ENCODE measurements around the gene PTK6. TPM values are rescaled to one million over a fixed set of nuclear protein-coding genes. Genes with fewer than 3 reads are reported as not detected.

Gene PTK6
- total and polyA plus RNA-seq, 2 of the 13 experiments (the other 11 are each of a cell fraction or from before 2014, with no cell fraction given): 0.08 TPM; not detected in 1

GRCh38 chr20:63540417-63541186 lies 3.4 kb upstream of the PTK6 start (continued):
- TF ChIP-seq, protein P1, sequence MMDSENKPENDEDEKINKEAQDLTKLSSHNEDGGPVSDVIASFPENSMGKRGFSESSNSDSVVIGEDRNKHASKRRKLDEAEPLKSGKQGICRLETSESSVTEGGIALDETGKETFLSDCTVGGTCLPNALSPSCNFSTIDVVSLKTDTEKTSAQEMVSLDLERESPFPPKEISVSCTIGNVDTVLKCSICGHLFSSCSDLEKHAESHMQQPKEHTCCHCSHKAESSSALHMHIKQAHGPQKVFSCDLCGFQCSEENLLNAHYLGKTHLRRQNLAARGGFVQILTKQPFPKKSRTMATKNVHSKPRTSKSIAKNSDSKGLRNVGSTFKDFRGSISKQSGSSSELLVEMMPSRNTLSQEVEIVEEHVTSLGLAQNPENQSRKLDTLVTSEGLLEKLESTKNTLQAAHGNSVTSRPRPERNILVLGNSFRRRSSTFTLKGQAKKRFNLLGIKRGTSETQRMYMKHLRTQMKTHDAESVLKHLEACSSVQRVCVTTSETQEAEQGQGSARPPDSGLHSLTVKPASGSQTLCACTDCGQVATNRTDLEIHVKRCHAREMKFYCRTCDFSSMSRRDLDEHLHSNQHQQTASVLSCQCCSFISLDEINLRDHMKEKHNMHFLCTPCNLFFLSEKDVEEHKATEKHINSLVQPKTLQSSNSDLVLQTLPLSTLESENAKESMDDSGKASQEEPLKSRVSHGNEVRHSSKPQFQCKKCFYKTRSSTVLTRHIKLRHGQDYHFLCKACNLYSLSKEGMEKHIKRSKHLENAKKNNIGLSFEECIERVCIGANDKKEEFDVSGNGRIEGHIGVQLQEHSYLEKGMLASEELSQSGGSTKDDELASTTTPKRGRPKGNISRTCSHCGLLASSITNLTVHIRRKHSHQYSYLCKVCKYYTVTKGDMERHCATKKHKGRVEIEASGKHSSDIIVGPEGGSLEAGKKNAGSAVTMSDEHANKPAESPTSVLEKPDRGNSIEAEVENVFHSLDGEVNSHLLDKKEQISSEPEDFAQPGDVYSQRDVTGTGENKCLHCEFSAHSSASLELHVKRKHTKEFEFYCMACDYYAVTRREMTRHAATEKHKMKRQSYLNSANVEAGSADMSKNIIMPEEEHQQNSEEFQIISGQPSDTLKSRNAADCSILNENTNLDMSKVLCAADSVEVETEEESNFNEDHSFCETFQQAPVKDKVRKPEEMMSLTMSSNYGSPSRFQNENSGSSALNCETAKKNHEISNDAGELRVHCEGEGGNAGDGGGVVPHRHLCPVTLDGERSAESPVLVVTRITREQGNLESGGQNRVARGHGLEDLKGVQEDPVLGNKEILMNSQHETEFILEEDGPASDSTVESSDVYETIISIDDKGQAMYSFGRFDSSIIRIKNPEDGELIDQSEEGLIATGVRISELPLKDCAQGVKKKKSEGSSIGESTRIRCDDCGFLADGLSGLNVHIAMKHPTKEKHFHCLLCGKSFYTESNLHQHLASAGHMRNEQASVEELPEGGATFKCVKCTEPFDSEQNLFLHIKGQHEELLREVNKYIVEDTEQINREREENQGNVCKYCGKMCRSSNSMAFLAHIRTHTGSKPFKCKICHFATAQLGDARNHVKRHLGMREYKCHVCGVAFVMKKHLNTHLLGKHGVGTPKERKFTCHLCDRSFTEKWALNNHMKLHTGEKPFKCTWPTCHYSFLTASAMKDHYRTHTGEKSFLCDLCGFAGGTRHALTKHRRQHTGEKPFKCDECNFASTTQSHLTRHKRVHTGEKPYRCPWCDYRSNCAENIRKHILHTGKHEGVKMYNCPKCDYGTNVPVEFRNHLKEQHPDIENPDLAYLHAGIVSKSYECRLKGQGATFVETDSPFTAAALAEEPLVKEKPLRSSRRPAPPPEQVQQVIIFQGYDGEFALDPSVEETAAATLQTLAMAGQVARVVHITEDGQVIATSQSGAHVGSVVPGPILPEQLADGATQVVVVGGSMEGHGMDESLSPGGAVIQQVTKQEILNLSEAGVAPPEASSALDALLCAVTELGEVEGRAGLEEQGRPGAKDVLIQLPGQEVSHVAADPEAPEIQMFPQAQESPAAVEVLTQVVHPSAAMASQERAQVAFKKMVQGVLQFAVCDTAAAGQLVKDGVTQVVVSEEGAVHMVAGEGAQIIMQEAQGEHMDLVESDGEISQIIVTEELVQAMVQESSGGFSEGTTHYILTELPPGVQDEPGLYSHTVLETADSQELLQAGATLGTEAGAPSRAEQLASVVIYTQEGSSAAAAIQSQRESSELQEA (CRISPR knock-in tag; IDR thresholded peaks at IDR 0.05; ENCODE audit: not compliant biosample characterization): peak; percentile 14
- TF ChIP-seq TP53 (CRISPR knock-in tag; conservative IDR thresholded peaks at IDR 0.05) (no peak), SSRP1 (CRISPR knock-in tag; IDR thresholded peaks at IDR 0.05) (no peak), SYNCRIP (IDR thresholded peaks at IDR 0.05; ENCODE audit: insufficient read depth, low read depth, low read length) (no peak), RFXAP (CRISPR knock-in tag; IDR thresholded peaks at IDR 0.05; ENCODE audit: borderline replicate concordance) (no peak), KLF13 (CRISPR knock-in tag; IDR thresholded peaks at IDR 0.05) (peak; percentile 52; the same call in 1 of the 2 replicates), TIGD3 (CRISPR knock-in tag; IDR thresholded peaks at IDR 0.05; ENCODE audit: borderline replicate concordance) (no peak), ZNF550 (CRISPR knock-in tag; IDR thresholded peaks at IDR 0.05; ENCODE audit: borderline replicate concordance) (no peak), MXD1 (CRISPR knock-in tag; IDR thresholded peaks at IDR 0.05) (0 out of 2 replicates have a peak, but pooled peaks have one; percentile 71), ZNF839 (CRISPR knock-in tag; IDR thresholded peaks at IDR 0.05; ENCODE audit: borderline replicate concordance) (no peak), HNRNPL (IDR thresholded peaks at IDR 0.05; ENCODE audit: low read depth, low read length) (no peak), ZZZ3 (CRISPR knock-in tag; IDR thresholded peaks at IDR 0.05; ENCODE audit: borderline replicate concordance) (0 out of 2 replicates have a peak, but pooled peaks have one; percentile 37)
- TF ChIP-seq, protein P2, sequence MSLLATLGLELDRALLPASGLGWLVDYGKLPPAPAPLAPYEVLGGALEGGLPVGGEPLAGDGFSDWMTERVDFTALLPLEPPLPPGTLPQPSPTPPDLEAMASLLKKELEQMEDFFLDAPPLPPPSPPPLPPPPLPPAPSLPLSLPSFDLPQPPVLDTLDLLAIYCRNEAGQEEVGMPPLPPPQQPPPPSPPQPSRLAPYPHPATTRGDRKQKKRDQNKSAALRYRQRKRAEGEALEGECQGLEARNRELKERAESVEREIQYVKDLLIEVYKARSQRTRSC (CRISPR knock-in tag; IDR thresholded peaks at IDR 0.05; ENCODE audit: low read depth): no peak
- TF ChIP-seq, protein P3, sequence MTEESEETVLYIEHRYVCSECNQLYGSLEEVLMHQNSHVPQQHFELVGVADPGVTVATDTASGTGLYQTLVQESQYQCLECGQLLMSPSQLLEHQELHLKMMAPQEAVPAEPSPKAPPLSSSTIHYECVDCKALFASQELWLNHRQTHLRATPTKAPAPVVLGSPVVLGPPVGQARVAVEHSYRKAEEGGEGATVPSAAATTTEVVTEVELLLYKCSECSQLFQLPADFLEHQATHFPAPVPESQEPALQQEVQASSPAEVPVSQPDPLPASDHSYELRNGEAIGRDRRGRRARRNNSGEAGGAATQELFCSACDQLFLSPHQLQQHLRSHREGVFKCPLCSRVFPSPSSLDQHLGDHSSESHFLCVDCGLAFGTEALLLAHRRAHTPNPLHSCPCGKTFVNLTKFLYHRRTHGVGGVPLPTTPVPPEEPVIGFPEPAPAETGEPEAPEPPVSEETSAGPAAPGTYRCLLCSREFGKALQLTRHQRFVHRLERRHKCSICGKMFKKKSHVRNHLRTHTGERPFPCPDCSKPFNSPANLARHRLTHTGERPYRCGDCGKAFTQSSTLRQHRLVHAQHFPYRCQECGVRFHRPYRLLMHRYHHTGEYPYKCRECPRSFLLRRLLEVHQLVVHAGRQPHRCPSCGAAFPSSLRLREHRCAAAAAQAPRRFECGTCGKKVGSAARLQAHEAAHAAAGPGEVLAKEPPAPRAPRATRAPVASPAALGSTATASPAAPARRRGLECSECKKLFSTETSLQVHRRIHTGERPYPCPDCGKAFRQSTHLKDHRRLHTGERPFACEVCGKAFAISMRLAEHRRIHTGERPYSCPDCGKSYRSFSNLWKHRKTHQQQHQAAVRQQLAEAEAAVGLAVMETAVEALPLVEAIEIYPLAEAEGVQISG (CRISPR knock-in tag; IDR thresholded peaks at IDR 0.05): no peak

Measured in HepG2 (cell line).